ENCODE results near the gene CELF5. TPM values are rescaled to one million over a fixed set of nuclear protein-coding genes. Genes with fewer than 3 reads are reported as not detected.

Gene CELF5
- total and polyA plus RNA-seq, 9 of the 15 experiments (the other 6 are each of a cell fraction or from before 2014, with no cell fraction given), result 0.01 to 0.56 (median 0.22) TPM

GRCh38 chr19:3190921-3191805, 33.3 kb upstream of the CELF5 start:
- POLR2A ChIA-PET, result interaction anchor here (0.6 to 1.2 kb wide), 3 partner anchors 12 to 273 kb away, joined by 3 to 4 read pairs (median 3); no protein-coding TSS in a partner anchor
- H3K9ac ChIP-seq (ENCODE audit: insufficient read depth in 1 of 2, low read depth in 2 of 2, low read length in 2 of 2), result peak overlapping the region in 1 of 2 experiments; percentile 47; a peak in 2 of 4 replicates
- H3K9me3 ChIP-seq (replicated peaks; ENCODE audit: control insufficient read depth, insufficient read depth, low read depth, low read length), result no peaks in the 10 kb centered on the region
- H3K27me3 ChIP-seq (ENCODE audit: control insufficient read depth in 2 of 2, insufficient read depth in 2 of 2, low read length in 2 of 2), result no peaks in the 10 kb centered on the region
- no peak overlapping the region for H3K4me2 ChIP-seq (ENCODE audit: insufficient read depth, low read length)
- no TSS peak for BruUV-seq (replicated peaks)
- in situ Hi-C loops (cut with MboI), result no loop called here
- peaks cover 77% of the 10 kb centered on the region; the same call in 2 of the 3 replicates for H3K36me3 ChIP-seq (ENCODE audit: control insufficient read depth, insufficient read depth, low read length)
- CTCF ChIA-PET (ENCODE audit: low intra/inter-chr PET ratio), result interaction anchor here (0.6 kb wide), 1 partner anchor 75 kb away, joined by 3 read pairs; no protein-coding TSS in a partner anchor
- no peak overlapping the region for H3K27ac ChIP-seq (ENCODE audit: extremely low read depth, low read depth, low read length)
- DNase-seq (ENCODE audit: extremely low read depth in 1 of 4, low spot score in 3 of 4) (no peak), FAIRE-seq (no peak), ATAC-seq (no peak)
- peaks cover 33% of the 10 kb centered on the region; the same call in 1 of the 2 replicates for H4K20me1 ChIP-seq (replicated peaks; ENCODE audit: control insufficient read depth, insufficient read depth, low read length)
- 89% methylated on average over 14 of the region's 46 CpGs for WGBS (ENCODE audit: insufficient coverage, low coverage, missing lambda C conversion rate)
- peaks cover 21 to 95% of the 10 kb centered on the region in 2 experiments for H3K4me1 ChIP-seq (replicated peaks in 1 of 2; ENCODE audit: control insufficient read depth in 2 of 2, insufficient read depth in 2 of 2, low read length in 2 of 2)
- H3K4me3 ChIP-seq, result no peak overlapping the region
- intact Hi-C loops (cut with micrococcal nuclease), result no loop called here
- no peak overlapping the region for H2AFZ ChIP-seq (ENCODE audit: low read depth, low read length)
- H3K9me1 ChIP-seq (ENCODE audit: control insufficient read depth, insufficient read depth, low read length), result no peaks in the 10 kb centered on the region
- H3K79me2 ChIP-seq (ENCODE audit: control insufficient read depth, insufficient read depth, low read length), result peaks cover 87% of the 10 kb centered on the region
- peak; percentile 94 for TF ChIP-seq ZBTB33 (CRISPR knock-in tag; IDR thresholded peaks at IDR 0.05)
- no peak for TF ChIP-seq ZNF431 (CRISPR knock-in tag; IDR thresholded peaks at IDR 0.05)
- TF ChIP-seq RBFOX2 (IDR thresholded peaks at IDR 0.05; ENCODE audit: low read depth, low read length), result peak; percentile 37; the same call in 1 of the 2 replicates
- no peak for TF ChIP-seq SREBF1 (IDR thresholded peaks at IDR 0.05; ENCODE audit: borderline replicate concordance, low read depth, low read length)
- no peak for TF ChIP-seq MITF (IDR thresholded peaks at IDR 0.05)
- no peak for TF ChIP-seq ERF (CRISPR knock-in tag; IDR thresholded peaks at IDR 0.05)
- no peak for TF ChIP-seq DDX20 (tag; IDR thresholded peaks at IDR 0.05; ENCODE audit: low read depth)
- no peak for TF ChIP-seq FOXJ2 (tag; IDR thresholded peaks at IDR 0.05)
- no peak for TF ChIP-seq OTX1 (CRISPR knock-in tag; IDR thresholded peaks at IDR 0.05)
- no peak for TF ChIP-seq ARID3B (CRISPR knock-in tag; IDR thresholded peaks at IDR 0.05; ENCODE audit: borderline replicate concordance)
- TF ChIP-seq ZNF436 (CRISPR knock-in tag; IDR thresholded peaks at IDR 0.05), result no peak
- no peak for TF ChIP-seq ZNF507 (tag; conservative IDR thresholded peaks at IDR 0.05)
- no peak for TF ChIP-seq ZNF740 (CRISPR knock-in tag; IDR thresholded peaks at IDR 0.05)
- TF ChIP-seq ZNF740 (tag; IDR thresholded peaks at IDR 0.05), result no peak
- peak; percentile 43; the same call in 1 of the 2 replicates for TF ChIP-seq POLR2G (IDR thresholded peaks at IDR 0.05; ENCODE audit: low read depth, low read length)

All from K562 (cell line).